Trophoblast cell (in vitro differentiated cells and primary cell): Measurements from ENCODE around the gene STXBP6.

Source experiments
- DNase-seq, 2 donors: peaks; one replicate each; pipeline ENCODE4 v3.0.0-alpha.2; 2016
- H2AFZ ChIP-seq: 2 replicates; pipeline ENCODE4 v1.6.1; 2013; ENCODE audit warnings: low read length, moderate library complexity, mild to moderate bottlenecking; ENCODE audit not compliant: insufficient read depth, poor library complexity
- H2AK5ac ChIP-seq: 2 replicates; pipeline ENCODE4 v1.6.1; 2013; ENCODE audit warnings: mild to moderate bottlenecking, low read length
- H2BK120ac ChIP-seq: 2 replicates; pipeline ENCODE4 v1.6.1; 2013; ENCODE audit warnings: low read length, mild to moderate bottlenecking, moderate library complexity; ENCODE audit not compliant: insufficient read depth, poor library complexity
- H2BK12ac ChIP-seq: 2 replicates; pipeline ENCODE4 v1.6.1; 2013; ENCODE audit warnings: mild to moderate bottlenecking, low read length, moderate library complexity
- H2BK5ac ChIP-seq: 2 replicates; pipeline ENCODE4 v1.6.1; 2013; ENCODE audit warnings: low read length, low read depth, moderate library complexity, mild to moderate bottlenecking; ENCODE audit not compliant: poor library complexity
- H3K14ac ChIP-seq: 2 replicates; pipeline ENCODE4 v1.6.1; 2013; ENCODE audit warnings: mild to moderate bottlenecking, low read length
- H3K18ac ChIP-seq: 2 replicates; pipeline ENCODE4 v1.6.1; 2013; ENCODE audit warnings: mild to moderate bottlenecking, low read length
- H3K23ac ChIP-seq: 2 replicates; pipeline ENCODE4 v1.6.1; 2013; ENCODE audit warnings: low read length
- H3K27ac ChIP-seq: 2 replicates; pipeline ENCODE4 v1.5.1; 2013; ENCODE audit warnings: low read depth, mild to moderate bottlenecking, inconsistent platforms, low read length, moderate library complexity
- H3K27me3 ChIP-seq: 2 replicates; pipeline ENCODE4 v1.6.1; 2013; ENCODE audit warnings: inconsistent platforms, mild to moderate bottlenecking, low read length, moderate library complexity; ENCODE audit not compliant: insufficient read depth
- H3K36me3 ChIP-seq, 2 experiments: 1 replicate in 1 of 2; 2 replicates in 1 of 2; pipeline ENCODE4 v1.6.1; 2013; ENCODE audit warnings: low read length in 2 of 2, mild to moderate bottlenecking in 2 of 2, moderate library complexity in 1 of 2; ENCODE audit not compliant: insufficient read depth in 2 of 2, control insufficient read depth in 1 of 2
- H3K4ac ChIP-seq: 2 replicates; pipeline ENCODE4 v1.6.1; 2013; ENCODE audit warnings: low read depth, mild to moderate bottlenecking, low read length, moderate library complexity
- H3K4me1 ChIP-seq, 2 experiments: 1 replicate in 1 of 2; 2 replicates in 1 of 2; pipeline ENCODE4 v1.6.1; 2013; ENCODE audit warnings: low read length in 2 of 2, mild to moderate bottlenecking in 2 of 2, moderate library complexity in 1 of 2; ENCODE audit not compliant: insufficient read depth in 2 of 2, control insufficient read depth in 1 of 2
- H3K4me2 ChIP-seq: 2 replicates; pipeline ENCODE4 v1.6.1; 2013; ENCODE audit warnings: inconsistent platforms, mild to moderate bottlenecking, low read length, moderate library complexity
- H3K4me3 ChIP-seq: 2 replicates; pipeline ENCODE4 v1.5.1; 2013; ENCODE audit warnings: mild to moderate bottlenecking, low read depth, low read length, inconsistent platforms
- H3K79me1 ChIP-seq: one replicate; pipeline ENCODE4 v1.6.1; 2013; ENCODE audit warnings: low read length
- H3K79me2 ChIP-seq: 2 replicates; pipeline ENCODE4 v1.6.1; 2013; ENCODE audit warnings: low read length, mild to moderate bottlenecking; ENCODE audit not compliant: control insufficient read depth, insufficient read depth, poor library complexity
- H3K9ac ChIP-seq: 2 replicates; pipeline ENCODE4 v1.6.1; 2013; ENCODE audit warnings: mild to moderate bottlenecking, low read length
- H3K9me3 ChIP-seq: 2 replicates; pipeline ENCODE4 v1.6.1; 2013; ENCODE audit warnings: low read depth, mild to moderate bottlenecking, control low read depth, inconsistent platforms, low read length; ENCODE audit not compliant: insufficient read depth
- H4K12ac ChIP-seq: 2 replicates; pipeline ENCODE4 v1.6.1; 2013; ENCODE audit warnings: low read depth, mild to moderate bottlenecking, low read length, moderate library complexity
- H4K8ac ChIP-seq: 2 replicates; pipeline ENCODE4 v1.6.1; 2013; ENCODE audit warnings: low read depth, mild to moderate bottlenecking, low read length, moderate library complexity
- H4K91ac ChIP-seq: one replicate; pipeline ENCODE4 v1.6.1; 2013; ENCODE audit warnings: low read depth, mild to moderate bottlenecking, low read length, moderate library complexity
- WGBS: extraction: QIAGEN DNeasy Blood & Tissue Kit; methylation state at CpG from one replicate; pipeline ENCODE4 v1.1.7; 2013; ENCODE audit warnings: missing lambda C conversion rate; ENCODE audit not compliant: insufficient read length, insufficient coverage; ENCODE audit errors: extremely low coverage; 5-methylcytosine and 5-hydroxymethylcytosine counted together

STXBP6 gene

GRCh38 chr14:24857277-24857676 is 192.7 kb downstream of the STXBP6 start:
- Histone ChIP-seq H4K8ac (no peak overlapping the region), H2AFZ (no peak overlapping the region), H2BK120ac (no peak overlapping the region), H3K18ac (no peak overlapping the region), H3K4ac (no peak overlapping the region), H3K9ac (no peak overlapping the region), H3K4me3 (no peak overlapping the region), H2BK12ac (no peak overlapping the region), H3K23ac (no peak overlapping the region), H3K4me1 (peaks cover 0 to 4% of the 10 kb centered on the region in 2 experiments), H3K79me1 (no peaks in the 10 kb centered on the region), H3K27me3 (no peaks in the 10 kb centered on the region), H3K79me2 (peaks cover 1% of the 10 kb centered on the region), H4K12ac (no peak overlapping the region), H3K27ac (no peak overlapping the region), H3K14ac (no peak overlapping the region), H3K4me2 (no peak overlapping the region), H2AK5ac (no peak overlapping the region), H2BK5ac (no peak overlapping the region), H3K36me3 (no peaks in the 10 kb centered on the region), H3K9me3 (no peaks in the 10 kb centered on the region), H4K91ac (no peak overlapping the region)
- DNase-seq: no peak
- no CpG with 5 or more reads among the region's 1 CpG for WGBS

GRCh38 chr14:24853446-24853845 is 196.5 kb downstream of the STXBP6 start:
- no peak for DNase-seq
- Histone ChIP-seq H3K79me2 (no peaks in the 10 kb centered on the region), H3K79me1 (no peaks in the 10 kb centered on the region), H3K4me2 (no peak overlapping the region), H3K27ac (no peak overlapping the region), H4K8ac (no peak overlapping the region), H2BK12ac (no peak overlapping the region), H2BK120ac (no peak overlapping the region), H2AFZ (no peak overlapping the region), H3K4me3 (no peak overlapping the region), H3K36me3 (no peaks in the 10 kb centered on the region), H3K18ac (no peak overlapping the region), H4K91ac (no peak overlapping the region), H3K27me3 (no peaks in the 10 kb centered on the region), H2BK5ac (no peak overlapping the region), H3K9me3 (no peaks in the 10 kb centered on the region), H3K23ac (no peak overlapping the region), H3K14ac (no peak overlapping the region), H3K4me1 (no peaks in the 10 kb centered on the region), H3K4ac (no peak overlapping the region), H4K12ac (no peak overlapping the region), H2AK5ac (no peak overlapping the region), H3K9ac (no peak overlapping the region)
- no CpG with 5 or more reads among the region's 2 CpGs for WGBS

- Histone ChIP-seq H3K79me2 (no peaks in the 10 kb centered on the region), H3K79me1 (no peaks in the 10 kb centered on the region), H3K4me3 (no peak overlapping the region), H3K14ac (no peak overlapping the region), H2BK120ac (no peak overlapping the region), H3K27ac (no peak overlapping the region), H3K4me1 (no peaks in the 10 kb centered on the region), H2AK5ac (no peak overlapping the region), H3K4ac (no peak overlapping the region), H2AFZ (no peak overlapping the region), H4K12ac (no peak overlapping the region), H2BK12ac (no peak overlapping the region), H3K4me2 (no peak overlapping the region), H3K27me3 (no peaks in the 10 kb centered on the region), H3K9me3 (no peaks in the 10 kb centered on the region), H3K9ac (no peak overlapping the region), H4K91ac (no peak overlapping the region), H2BK5ac (no peak overlapping the region), H4K8ac (no peak overlapping the region), H3K23ac (no peak overlapping the region), H3K18ac (no peak overlapping the region), H3K36me3 (no peaks in the 10 kb centered on the region)
- no CpG with 5 or more reads among the region's 6 CpGs for WGBS
- no peak for DNase-seq
Observed at GRCh38 chr14:24852312-24853060, 197.5 kb downstream of the STXBP6 start.

- H3K4ac ChIP-seq: no peak overlapping the region
- no peaks in the 10 kb centered on the region for H3K79me2 ChIP-seq
- no peak overlapping the region for H3K14ac ChIP-seq
Observed at GRCh38 chr14:24851837-24852236, 198.1 kb downstream of the STXBP6 start.

More at GRCh38 chr14:24851837-24852236, 198.1 kb downstream of the STXBP6 start:
- Histone ChIP-seq H3K79me1 (no peaks in the 10 kb centered on the region), H3K36me3 (no peaks in the 10 kb centered on the region), H3K27ac (no peak overlapping the region), H2BK5ac (no peak overlapping the region), H2BK120ac (no peak overlapping the region), H3K23ac (no peak overlapping the region), H3K4me1 (no peaks in the 10 kb centered on the region), H4K91ac (no peak overlapping the region), H3K27me3 (no peaks in the 10 kb centered on the region), H3K9me3 (no peaks in the 10 kb centered on the region), H2BK12ac (no peak overlapping the region), H2AFZ (no peak overlapping the region), H4K8ac (no peak overlapping the region), H4K12ac (no peak overlapping the region), H3K9ac (no peak overlapping the region), H2AK5ac (no peak overlapping the region), H3K4me2 (no peak overlapping the region), H3K4me3 (no peak overlapping the region), H3K18ac (no peak overlapping the region)
- DNase-seq: no peak
